Measurements from ENCODE around the gene NEK4. TPM values are rescaled to one million over a fixed set of nuclear protein-coding genes. Genes with fewer than 3 reads are reported as not detected.
A peak's percentile ranks its signal among the peaks of the same experiment; 100 is the strongest.

NEK4 gene
- total and polyA plus RNA-seq, 2 of the 13 experiments (the other 11 are each of a cell fraction or from before 2014, with no cell fraction given): 16.5 to 38.0 TPM

- TF ChIP-seq ARID5B (CRISPR knock-in tag; IDR thresholded peaks at IDR 0.05) (peak; percentile 63), NFE2L1 (CRISPR knock-in tag; IDR thresholded peaks at IDR 0.05; ENCODE audit: borderline replicate concordance) (no peak), HNF4A (CRISPR knock-in tag; IDR thresholded peaks at IDR 0.05) (peak; percentile 73), FOXA3 (CRISPR knock-in tag; IDR thresholded peaks at IDR 0.05) (peak; percentile 75), ZNF629 (CRISPR knock-in tag; conservative IDR thresholded peaks at IDR 0.05) (0 out of 2 replicates have a peak, but pooled peaks have one; percentile 25), ZBTB26 (CRISPR knock-in tag; IDR thresholded peaks at IDR 0.05; ENCODE audit: borderline replicate concordance) (no peak), RCOR2 (CRISPR knock-in tag; IDR thresholded peaks at IDR 0.05) (0 out of 2 replicates have a peak, but pooled peaks have one; percentile 31), SAP130 (CRISPR knock-in tag; IDR thresholded peaks at IDR 0.05; ENCODE audit: low read depth) (peak; percentile 33), ZNF883 (CRISPR knock-in tag; IDR thresholded peaks at IDR 0.05; ENCODE audit: not compliant biosample characterization) (no peak), KAT8 (CRISPR knock-in tag; IDR thresholded peaks at IDR 0.05) (0 out of 2 replicates have a peak, but pooled peaks have one; percentile 22), ZKSCAN8 (CRISPR knock-in tag; IDR thresholded peaks at IDR 0.05; ENCODE audit: borderline replicate concordance) (peak; percentile 57; the same call in 1 of the 2 replicates), GATAD2A (CRISPR knock-in tag; IDR thresholded peaks at IDR 0.05) (peak; percentile 68)
Measured at GRCh38 chr3:52724511-52724910, 46.2 kb downstream of the NEK4 start (continued).

Measured in HepG2 (cell line).